HG03439 (cell line): Measurements from ENCODE around the gene CD244.
"Not testable (repeated sequence)": the region's sequence is repeated elsewhere in the genome, so short reads cannot be mapped to it uniquely, and the experiment has no call there.

Experiments used
- ATAC-seq: cut with Tn5 transposase; IDR thresholded peaks from one replicate; pipeline ENCODE4 v1.9.1; 2021; ENCODE audit warnings: mild to moderate bottlenecking, moderate library complexity; ENCODE audit not compliant: unreplicated experiment

CD244 gene

GRCh38 chr1:160879056-160879455 is 16.4 kb upstream of the CD244 start:
- ATAC-seq: no peak

- no peak for ATAC-seq
Observed at GRCh38 chr1:160877221-160877620, 14.5 kb upstream of the CD244 start.

- no peak for ATAC-seq
Observed at GRCh38 chr1:160876311-160876710, 13.6 kb upstream of the CD244 start.

GRCh38 chr1:160875591-160875990 is 12.9 kb upstream of the CD244 start:
- ATAC-seq: not testable (repeated sequence)

- no peak for ATAC-seq
Observed at GRCh38 chr1:160874935-160875334, 12.2 kb upstream of the CD244 start.

GRCh38 chr1:160868141-160868540 is 5.5 kb upstream of the CD244 start:
- no peak for ATAC-seq

GRCh38 chr1:160867651-160868050 is 5.0 kb upstream of the CD244 start:
- ATAC-seq: not testable (repeated sequence)

GRCh38 chr1:160866695-160867260 is 4.1 kb upstream of the CD244 start:
- no peak for ATAC-seq

GRCh38 chr1:160866001-160866694 is 3.5 kb upstream of the CD244 start:
- ATAC-seq: no peak

- no peak for ATAC-seq
Observed at GRCh38 chr1:160865337-160865736, 2.6 kb upstream of the CD244 start.

GRCh38 chr1:160864173-160864572 is 1.5 kb upstream of the CD244 start:
- ATAC-seq: no peak

- ATAC-seq: no peak
Observed at GRCh38 chr1:160863774-160864131, 1.1 kb upstream of the CD244 start.

GRCh38 chr1:160863061-160863773 is 530 bp upstream of the CD244 start:
- ATAC-seq: no peak

- no peak for ATAC-seq
Observed at GRCh38 chr1:160860840-160861505, 1.7 kb downstream of the CD244 start.

GRCh38 chr1:160859166-160859565 is 3.5 kb downstream of the CD244 start:
- ATAC-seq: no peak

- no peak for ATAC-seq
Observed at GRCh38 chr1:160858507-160858906, 4.2 kb downstream of the CD244 start.

- no peak for ATAC-seq
Observed at GRCh38 chr1:160858097-160858496, 4.6 kb downstream of the CD244 start.

GRCh38 chr1:160855181-160855981 is 7.3 kb downstream of the CD244 start:
- ATAC-seq: peak; percentile 56

GRCh38 chr1:160853754-160854153 is 8.9 kb downstream of the CD244 start:
- ATAC-seq: no peak

- no peak for ATAC-seq
Observed at GRCh38 chr1:160853014-160853413, 9.7 kb downstream of the CD244 start.

GRCh38 chr1:160850993-160851392 is 11.7 kb downstream of the CD244 start:
- no peak for ATAC-seq
